H4 (cell line): ENCODE measurements around the gene IFI30. TPM values are rescaled to one million over a fixed set of nuclear protein-coding genes. Genes with fewer than 3 reads are reported as not detected.

Source experiments
- DNase-seq: peaks from one replicate; pipeline ENCODE4 v3.0.0-alpha.2; 2015; ENCODE audit warnings: low spot score
- total RNA-seq: library from RNA; depleted of rRNA; stranded (reverse); fragments of >200 nt; shearing (Covaris generic); gene quantifications from 2 replicates; pipeline ENCODE4 v1.2.3, GENCODE V29; 2014

Gene IFI30
- total RNA-seq, 1 experiment from 2014 or later, result 172 TPM

DNA sequence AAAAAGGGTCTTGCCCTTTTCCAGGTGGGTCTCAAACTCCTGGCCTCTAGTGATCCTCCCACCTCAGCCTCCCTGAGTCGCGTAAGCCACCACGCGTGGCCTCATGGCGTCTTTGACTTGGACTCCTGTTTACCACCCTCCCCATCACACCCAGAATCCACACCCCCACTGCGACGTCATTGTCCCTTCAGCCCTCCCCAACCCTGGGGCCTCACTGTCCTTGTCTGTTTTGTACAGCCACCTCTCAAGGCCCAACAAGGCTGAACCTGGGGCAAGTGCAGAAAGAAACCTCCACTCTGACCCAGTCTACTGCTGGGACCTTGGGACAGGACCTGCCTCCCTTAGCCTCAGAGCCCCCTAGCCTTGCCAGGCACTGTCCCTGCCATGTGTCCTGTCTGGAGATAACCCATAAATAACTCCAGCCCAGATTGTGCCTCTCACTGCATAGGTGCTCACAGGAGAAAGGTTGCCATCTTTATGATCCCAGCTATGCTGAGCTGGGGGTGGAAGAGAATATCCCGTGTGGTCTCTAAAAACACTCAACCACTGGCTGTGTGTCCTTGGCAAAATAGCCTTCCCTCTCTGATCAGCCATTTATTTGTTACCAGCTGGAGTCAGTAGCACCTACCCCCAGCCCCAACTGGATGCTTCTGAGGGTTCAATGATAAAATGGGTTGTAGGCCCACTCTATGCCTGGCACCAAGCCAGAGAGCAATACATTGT, 1.8 kb upstream of the IFI30 start:
- DNase-seq, result no peak

DNA sequence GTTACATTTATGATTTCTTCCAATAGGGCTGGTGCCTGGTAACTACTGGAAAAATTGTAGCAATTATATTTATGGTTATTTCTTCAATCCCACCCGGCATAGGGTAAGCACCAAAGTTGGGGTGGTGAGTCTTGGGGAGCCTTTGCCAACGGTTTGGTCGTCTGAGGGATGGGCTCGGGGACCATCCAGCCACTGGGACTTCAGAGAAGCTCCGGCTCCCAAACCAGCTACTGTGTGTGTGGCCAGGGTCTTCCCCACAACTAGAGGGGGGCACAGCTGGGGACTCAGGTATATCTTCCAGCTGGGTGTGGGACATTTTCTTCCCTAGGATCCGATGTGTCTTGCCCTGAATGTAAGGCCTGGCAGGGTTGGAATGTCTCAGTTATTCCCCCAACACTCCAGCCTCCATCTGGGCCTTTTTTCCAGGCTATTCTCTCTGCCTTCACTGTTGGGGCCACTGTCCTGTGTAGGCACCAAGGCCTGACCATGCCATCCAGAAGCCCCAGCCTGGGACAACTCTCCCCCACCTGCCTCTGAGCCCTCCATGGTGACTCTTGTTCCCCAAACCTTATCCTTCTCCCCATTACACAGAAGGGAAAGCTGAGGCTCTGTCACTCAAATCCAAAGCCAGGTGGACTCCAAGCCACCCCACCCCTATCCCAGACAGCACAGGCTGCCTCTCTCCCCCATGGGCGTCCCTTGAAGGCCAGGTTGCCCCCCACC, 1.1 kb upstream of the IFI30 start:
- DNase-seq, result no peak

DNA sequence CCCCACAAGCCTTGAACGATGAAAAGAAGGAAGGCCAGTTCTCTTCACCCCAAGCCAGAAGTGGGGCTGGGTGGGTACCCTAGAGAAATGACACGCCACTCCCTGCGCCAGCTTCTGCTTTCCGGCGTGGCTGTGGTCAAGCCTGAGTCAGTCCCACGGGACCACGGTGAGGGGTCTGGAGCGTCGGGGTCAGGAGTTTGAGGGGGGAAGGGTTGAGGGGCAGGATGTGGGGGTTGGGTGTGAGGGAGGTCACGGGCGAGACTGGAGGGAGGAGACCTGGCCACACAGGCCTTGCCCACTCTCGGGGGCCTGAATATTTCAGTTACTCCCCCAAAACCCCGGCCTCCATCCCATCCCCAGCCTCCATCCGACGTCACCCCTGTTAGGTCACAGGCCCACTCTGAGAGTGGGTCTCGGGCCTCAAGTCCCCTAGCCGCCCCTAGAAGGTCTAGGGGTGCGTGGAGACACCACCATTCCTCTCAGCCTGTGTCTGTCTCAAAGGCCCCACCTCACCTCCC, 500 bp upstream of the IFI30 start:
- no peak for DNase-seq

DNA sequence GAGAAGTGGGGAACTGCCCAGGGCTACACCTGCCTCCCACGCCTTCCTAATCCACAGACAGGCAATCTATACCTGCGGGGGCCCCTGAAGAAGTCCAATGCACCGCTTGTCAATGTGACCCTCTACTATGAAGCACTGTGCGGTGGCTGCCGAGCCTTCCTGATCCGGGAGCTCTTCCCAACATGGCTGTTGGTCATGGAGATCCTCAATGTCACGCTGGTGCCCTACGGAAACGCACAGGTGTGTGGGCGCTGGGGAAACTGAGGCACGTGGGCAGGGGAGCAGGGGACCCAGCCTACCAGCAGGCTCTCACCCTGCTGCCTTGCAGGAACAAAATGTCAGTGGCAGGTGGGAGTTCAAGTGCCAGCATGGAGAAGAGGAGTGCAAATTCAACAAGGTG, 1.4 kb downstream of the IFI30 start:
- DNase-seq, result no peak

DNA sequence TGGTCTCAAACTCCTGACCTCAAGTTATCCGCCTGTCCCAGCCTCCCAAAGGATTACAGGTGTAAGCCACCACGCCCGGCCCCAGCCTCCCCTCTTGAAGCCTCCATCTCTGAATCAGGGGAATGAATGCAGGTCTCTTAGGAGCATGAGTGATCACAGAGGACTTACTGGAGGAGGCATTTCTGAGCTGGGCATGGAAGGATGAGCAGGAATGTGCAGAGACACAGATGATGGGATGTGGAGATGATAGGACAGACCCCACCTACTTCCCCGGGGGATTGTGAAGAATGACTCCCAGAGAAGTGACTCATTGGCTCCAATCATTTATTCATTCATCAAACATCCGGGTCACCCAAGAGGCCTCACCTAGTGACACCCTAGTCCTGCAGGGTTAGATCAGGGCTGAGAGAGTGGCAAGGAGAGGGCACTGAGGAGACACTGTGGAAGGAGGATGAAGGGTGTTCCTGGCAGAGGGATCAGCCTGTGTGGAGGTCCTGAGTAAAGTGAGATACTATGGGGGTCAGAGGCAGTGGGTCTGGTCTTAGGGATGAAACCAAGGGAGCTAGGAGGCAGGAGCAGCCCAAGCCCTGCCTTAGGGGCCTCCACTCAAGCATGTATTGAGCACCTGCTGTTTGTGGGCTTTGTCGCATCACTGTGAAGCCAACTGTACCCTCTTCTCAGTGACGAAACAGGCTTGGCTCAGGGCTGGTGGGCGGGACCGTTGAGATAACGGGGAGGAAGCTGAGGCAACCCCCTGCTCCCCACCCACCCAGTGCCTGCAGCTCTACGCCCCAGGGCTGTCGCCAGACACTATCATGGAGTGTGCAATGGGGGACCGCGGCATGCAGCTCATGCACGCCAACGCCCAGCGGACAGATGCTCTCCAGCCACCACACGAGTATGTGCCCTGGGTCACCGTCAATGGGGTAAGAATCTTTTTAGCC, 3.0 kb downstream of the IFI30 start:
- no peak for DNase-seq

DNA sequence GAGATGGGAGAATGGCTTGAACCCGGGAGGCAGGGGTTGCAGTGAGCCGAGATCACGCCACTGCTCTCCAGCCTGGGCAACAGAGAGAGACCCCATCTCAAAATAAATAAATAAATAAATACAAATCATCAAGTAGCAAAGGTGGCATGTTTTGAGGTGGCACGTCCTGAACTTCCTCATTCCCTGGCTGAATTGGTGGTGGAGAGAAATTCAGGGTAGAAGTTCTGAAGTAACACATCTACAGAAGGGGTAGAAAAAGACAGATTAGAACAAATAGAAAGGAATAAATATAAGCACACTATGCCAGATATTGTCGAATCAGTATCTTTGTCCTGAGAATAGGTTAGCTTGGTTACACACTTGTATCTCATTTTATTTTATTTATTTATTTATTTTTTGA, 6.3 kb downstream of the IFI30 start:
- no peak for DNase-seq

DNA sequence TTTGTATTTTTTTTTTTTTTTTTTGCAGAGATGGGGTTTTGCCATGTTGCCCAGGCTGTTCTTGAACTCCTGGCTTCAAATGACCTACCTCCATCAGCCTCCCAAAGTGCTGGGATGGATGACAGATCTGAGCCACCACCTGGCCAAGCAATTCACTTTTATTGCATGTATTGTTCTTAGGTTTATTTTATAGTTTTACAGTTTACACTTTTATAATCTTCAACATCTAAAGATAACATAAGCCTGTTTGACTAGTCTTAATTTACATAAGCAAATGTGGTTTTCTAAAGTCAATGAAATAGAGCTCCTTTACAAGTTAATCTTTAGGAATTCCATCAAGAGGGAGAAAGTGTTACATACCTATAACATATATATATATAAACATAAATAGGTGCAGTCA, 9.9 kb downstream of the IFI30 start:
- no peak for DNase-seq

DNA sequence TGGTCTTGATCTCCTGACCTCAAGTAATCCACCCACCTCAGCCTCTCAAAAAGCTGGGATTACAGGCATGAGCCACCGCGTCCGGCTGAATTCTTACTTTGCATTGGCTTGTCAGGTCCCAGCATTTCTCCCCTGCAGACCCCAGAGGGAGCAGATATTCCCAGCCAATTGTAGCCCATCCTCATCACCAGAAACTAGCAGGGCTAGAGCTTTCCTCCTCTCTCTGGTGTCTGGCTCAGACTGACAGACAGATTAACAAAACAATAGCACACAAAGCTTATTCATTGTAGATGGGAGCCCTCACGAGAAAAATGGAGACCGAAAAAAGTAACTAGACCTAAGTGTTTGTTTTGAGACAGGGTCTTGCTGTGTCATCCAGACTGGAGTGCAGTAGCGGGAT, 11.9 kb downstream of the IFI30 start:
- DNase-seq, result no peak

DNA sequence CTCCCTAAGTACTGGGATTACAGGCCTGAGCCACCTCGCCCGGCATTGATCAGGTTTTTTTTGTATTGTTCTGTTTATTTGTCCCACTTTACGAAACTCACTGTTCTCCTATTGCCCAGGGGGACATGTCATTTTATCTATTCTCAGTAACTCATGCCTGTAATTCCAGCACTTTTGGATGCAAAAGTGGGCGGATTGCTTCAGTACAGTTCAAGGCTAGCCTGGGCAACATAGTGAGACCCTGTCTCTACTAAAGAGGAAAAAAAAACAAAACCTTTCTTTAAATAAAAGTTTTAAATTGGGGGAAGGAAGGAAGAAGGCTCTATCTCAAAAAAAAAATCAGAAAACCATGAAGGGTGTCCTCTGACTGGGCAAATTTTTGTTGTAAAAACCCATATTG, 16.7 kb downstream of the IFI30 start:
- no peak for DNase-seq

DNA sequence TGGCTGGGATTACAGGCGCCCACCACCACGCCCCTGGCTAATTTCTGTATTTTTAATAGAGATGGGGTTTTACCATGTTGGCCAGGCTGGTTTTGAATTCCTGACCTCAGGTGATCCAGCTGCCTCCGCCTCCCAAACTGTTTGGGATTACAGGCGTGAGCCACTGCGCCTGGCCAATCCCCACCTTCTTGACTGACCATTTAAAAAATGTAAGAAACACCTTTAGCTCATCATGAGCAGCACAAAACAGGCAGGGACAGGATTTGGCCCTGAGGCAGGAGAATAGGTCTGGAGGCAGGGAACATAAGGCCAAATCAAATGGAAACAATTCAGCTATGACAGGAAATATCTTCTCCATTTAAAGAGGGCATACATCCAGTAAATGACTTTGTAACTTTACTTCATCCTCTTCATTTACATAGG, 18.0 kb downstream of the IFI30 start:
- DNase-seq, result no peak

DNA sequence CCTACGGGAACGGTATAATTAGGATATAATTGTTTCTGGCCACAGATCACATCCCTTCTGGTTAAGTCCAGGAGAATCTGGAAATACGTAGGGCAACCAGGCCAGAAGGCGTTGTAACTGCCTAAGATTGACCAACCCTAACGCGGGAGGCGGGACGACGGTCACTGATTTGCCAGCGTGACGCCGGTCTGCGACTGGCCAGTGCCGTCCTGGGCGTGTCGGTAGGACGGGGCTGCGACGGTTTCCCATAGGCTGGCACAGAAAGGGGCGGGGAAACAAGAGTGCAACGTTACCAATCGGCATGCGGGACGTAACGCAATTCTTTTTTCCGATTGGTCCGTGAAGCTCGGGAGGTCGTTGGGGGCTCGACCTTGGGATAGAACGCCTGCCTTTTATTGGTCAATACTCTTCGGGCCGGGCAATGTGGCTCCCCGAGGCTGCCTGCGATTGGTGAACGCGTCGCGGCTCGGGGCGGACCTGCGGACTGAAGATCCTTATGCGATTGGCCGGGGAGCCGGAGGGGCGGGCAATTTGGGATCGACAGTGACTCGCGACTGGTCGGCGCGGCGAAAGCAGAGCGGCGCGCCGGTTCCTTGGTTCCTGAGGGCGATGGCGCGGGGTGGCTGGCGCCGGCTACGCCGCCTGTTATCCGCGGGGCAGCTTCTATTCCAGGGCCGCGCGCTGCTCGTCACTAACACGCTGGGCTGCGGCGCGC, 19.2 kb downstream of the IFI30 start, which contains the start of gene MPV17L2:
MPV17L2 (plus strand) TSS at position 546 of the 715 bp plus-strand sequence; CDS start at position 610, 64 bp downstream.
- peak; percentile 100 for DNase-seq

DNA sequence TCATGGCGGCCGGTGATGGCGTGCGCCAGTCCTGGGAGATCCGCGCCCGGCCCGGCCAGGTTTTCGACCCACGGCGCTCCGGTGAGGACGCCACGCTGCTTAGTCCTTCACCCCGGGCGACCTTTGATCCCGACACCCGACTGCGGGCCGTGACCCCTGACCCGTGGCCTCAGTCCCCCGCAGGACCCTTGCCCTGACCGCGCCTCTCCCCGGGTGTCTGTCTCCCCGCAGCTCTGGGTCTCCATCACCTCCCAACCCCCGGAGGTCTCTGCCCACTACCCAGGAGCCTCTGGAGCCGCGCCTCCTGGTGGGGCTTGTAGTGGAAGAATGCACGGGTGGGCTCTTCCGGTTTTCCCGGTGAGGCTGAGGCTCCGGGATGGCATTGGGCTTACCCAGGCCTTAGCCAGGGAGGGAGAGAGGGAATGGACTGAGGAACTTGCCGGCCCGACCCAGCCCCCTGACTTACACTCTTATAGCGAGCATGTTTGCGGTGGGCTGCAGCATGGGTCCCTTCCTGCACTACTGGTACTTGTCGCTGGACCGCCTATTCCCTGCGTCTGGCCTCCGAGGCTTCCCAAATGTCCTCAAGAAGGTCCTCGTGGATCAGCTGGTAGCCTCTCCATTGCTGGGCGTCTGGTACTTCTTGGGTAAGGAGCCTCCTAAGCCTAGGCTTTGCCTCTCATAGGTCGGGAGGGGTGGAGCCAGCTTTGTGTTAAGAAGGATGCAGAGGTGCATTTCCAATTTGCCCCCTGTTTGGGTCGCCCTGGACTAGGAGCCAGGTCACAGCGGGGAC, 20.0 kb downstream of the IFI30 start:
- no peak for DNase-seq

DNA sequence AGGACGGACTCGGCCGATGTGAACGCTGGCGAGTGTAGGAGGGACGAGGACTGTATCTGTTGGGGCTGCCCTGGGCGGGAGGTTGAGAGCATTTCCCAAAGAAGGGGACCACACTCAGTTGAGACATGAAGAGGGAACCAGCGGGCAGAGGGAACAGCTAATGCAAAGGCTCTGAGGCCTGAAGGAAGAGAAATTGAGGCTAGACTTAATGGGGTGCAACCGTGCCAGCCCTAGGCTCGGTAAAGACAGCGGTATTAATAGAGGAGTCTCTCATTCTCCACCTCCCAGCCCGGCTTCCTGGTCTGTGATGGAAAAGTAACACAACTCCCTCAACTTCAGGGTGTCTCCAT, 20.5 kb downstream of the IFI30 start:
- no peak for DNase-seq

DNA sequence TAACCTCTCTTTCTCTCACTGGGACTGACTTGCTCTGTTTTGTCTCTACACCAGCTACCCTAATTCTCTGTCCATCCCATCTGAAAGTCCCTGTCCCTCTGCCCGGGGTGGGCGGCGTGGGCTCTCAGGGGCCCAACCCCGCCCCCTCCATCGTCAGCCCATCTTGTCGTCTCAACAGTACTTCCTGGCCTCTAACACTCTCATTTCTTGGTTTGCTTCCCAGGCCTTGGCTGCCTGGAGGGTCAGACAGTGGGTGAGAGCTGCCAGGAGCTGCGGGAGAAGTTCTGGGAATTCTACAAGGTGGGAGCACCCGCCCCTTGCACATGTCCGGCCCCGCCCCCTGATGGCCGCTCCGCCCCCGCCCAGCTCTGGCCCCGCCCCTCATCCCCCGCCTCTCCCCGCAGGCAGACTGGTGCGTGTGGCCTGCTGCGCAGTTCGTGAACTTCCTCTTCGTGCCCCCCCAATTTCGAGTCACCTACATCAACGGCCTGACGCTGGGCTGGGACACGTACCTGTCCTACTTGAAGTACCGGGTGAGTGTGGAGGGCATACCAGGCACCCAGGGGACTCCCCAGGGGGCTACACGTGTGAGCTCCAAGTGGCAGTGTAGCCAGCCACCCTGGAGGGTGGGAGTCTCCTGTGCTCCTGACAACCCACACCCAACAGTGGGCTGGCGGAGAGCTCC, 21.1 kb downstream of the IFI30 start:
- DNase-seq, result no peak

DNA sequence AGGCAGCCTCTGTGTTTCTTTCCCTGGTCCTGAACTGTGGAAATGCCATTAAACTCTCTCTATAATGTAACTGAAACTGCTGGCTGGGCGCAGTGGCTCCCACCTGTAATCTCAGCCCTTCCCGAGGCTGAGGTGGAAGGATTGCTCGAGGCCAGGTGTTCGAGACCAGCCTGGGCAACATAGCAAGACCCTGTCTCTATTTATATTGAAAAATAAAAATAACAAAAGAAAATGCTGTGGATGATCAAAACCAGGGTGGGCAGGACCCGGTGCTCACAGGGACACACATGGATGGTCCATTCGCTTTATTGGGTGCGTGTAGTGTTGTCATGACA, 22.9 kb downstream of the IFI30 start:
- DNase-seq, result no peak

DNA sequence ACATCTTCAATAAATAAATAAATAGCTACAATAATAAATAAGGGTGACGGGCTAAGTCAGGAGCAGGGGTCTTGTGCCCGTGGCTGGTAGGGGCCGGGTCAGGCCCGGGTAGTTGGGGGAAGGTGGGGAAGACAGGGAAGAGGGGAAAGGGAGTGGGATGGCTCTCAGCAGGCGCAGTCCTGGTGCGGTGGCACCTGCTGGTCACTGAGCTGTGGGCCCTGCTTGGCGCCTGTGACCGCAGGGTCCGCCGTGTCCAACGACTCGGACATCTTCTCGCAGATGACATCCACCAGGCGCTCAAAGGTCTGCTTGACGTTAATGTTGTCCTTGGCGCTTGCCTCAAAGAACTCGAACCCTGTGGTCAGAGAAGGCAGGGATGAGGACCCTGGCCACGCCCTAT, 23.7 kb downstream of the IFI30 start:
- DNase-seq, result no peak

DNA sequence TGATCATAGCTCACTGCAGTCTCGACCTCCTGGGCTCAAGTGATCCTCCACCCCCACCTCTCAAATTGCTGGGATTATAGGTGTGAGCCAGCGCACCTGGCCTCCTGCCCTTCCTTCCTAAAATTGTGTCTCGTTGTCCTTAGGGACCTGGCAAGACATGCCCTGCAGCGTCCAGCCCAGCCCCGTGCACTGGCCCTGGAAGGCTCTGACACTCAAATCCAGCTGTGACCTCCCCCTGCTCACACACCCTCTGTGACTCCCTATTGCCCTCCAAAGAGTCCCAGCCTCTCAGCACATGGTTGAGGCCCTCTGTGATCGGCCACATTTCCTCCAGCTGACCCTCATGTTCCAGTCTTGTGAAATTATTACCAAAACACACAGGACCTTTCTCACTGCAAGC, 24.3 kb downstream of the IFI30 start:
- no peak for DNase-seq

DNA sequence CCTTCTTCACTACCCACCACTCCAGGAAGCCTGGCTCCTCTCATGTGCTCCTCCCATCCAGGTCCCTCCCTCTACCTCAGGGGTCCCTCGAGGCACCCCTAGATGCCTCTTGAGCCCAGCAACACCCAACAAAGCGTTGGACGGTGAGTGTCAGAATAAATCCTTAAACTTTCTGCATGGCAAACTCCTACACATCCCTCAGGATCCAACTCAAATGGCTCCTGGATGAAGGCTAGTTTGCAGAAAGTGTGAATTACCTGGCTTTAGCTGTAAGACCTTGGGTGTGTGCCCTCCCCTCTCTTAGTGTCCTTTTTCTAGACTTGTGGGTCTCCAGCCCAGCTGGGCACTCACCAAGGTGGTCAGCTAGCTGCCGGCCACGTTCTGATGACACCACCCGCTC, 24.8 kb downstream of the IFI30 start:
- no peak for DNase-seq

DNA sequence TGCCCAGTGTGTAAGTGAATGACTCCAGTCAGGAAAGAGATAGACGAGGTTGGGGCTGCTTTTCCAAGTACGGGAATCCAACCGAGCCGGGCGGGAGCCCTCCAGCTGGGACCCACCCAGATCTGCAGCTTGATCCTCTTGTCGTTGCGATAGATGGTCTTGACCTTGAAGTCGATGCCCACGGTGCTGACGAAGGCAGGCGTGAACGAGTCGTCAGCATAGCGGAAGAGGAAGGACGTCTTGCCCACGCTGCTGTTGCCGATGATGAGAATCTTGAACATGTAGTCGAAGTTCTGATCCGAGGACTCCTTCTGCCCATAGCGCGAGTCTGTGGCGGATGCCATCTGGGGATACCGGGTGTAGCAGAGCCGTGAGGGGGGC, 28.8 kb downstream of the IFI30 start:
- no peak for DNase-seq

DNA sequence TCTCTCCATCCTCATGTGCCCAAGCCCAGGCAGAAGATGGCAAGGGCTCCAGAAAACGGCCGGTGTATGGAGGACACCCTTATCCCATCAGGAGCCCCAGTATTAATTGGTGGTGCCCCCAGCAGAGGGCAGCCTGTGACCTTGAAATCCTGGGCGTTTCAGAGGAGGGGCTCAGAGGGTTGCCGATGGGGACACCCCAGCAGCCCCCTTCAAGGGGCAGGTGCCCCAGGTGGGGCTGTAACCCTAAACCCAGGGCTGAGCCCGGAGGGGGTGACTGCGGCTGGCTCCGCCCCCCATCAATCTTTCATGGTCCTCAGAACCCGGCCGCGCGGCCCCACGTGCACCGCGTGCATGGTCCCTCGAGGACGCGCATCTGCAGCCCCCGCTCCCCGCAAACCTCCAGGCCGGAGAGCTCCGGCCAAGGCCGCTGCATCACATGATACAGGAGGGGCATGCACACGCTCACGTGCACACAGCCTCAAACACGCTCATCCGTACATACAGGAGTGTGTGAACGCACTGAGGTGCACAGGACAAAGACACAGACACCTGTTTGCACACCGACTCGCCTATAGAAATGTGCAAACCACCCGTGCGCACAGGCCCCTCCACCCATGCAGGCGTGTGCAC, 29.3 kb downstream of the IFI30 start:
- DNase-seq, result no peak
